K562 (cell line): ENCODE data around the gene GJD4. TPM values are rescaled to one million over a fixed set of nuclear protein-coding genes. Genes with fewer than 3 reads are reported as not detected.

Experiments used
- ATAC-seq: fragments of 200-7000 bp; cut with Tn5 transposase; 3 replicates; pipeline ENCODE4 v1.9.1; 2020; ENCODE audit warnings: moderate library complexity
- BruUV-seq: library from RNA; stranded (reverse); fragments of 400-500 nt; replicated peaks from 2 replicates; lab custom pipeline; 2021; lab: Mats Ljungman, UMichigan
- CTCF ChIA-PET: fragments of 300-600 bp; formaldehyde crosslinking; extraction: SDS; loops from one replicate; lab custom pipeline; 2021; ENCODE audit warnings: low intra/inter-chr PET ratio; lab: Yijun Ruan, JAX
- POLR2A ChIA-PET: fragments of 300-600, 350-650 bp; sonication (Branson Sonifier 250); formaldehyde crosslinking; extraction: SDS; loops from one replicate; lab custom pipeline; 2021; ENCODE audit warnings: antibody characterized with exemption, inconsistent platforms; lab: Yijun Ruan, JAX
- DNase-seq, 4 experiments: peaks; one replicate each; pipeline versions ENCODE4 v3.0.0 to v3.0.0-alpha.2; 2011 to 2018; ENCODE audit warnings: low spot score in 3 of 4, mixed read lengths in 3 of 4; ENCODE audit errors: extremely low read depth in 1 of 4
- FAIRE-seq: peaks from 2 replicates; lab custom pipeline; 2011; peaks lifted over from hg19 to GRCh38; lab: Jason Lieb, UNC
- H2AFZ ChIP-seq: 2 replicates; pipeline ENCODE4 v1.6.0; 2011; ENCODE audit warnings: low read depth, low read length, control low read depth, inconsistent platforms
- H3K27ac ChIP-seq: fragments of 200-600 bp; 3 replicates; pipeline ENCODE4 v1.8.0; 2011; ENCODE audit warnings: low read depth, mild to moderate bottlenecking, control low read depth, inconsistent platforms, low read length, moderate library complexity, mixed read lengths; ENCODE audit errors: extremely low read depth
- H3K27me3 ChIP-seq, 2 experiments: fragments of 300-600 bp in 1 of 2; 2 replicates in 1 of 2; 3 replicates in 1 of 2; pipeline versions ENCODE4 v1.6.0 to v1.8.0; 2011; ENCODE audit warnings: inconsistent platforms in 2 of 2, low read length in 2 of 2, mild to moderate bottlenecking in 1 of 2, mixed read lengths in 1 of 2, moderate library complexity in 1 of 2; ENCODE audit not compliant: control insufficient read depth in 2 of 2, insufficient read depth in 2 of 2
- H3K36me3 ChIP-seq: fragments of 300-600 bp; 3 replicates; pipeline ENCODE4 v1.8.0; 2011; ENCODE audit warnings: mild to moderate bottlenecking, low read length, inconsistent platforms; ENCODE audit not compliant: control insufficient read depth, insufficient read depth
- H3K4me1 ChIP-seq, 2 experiments: fragments of 200-600 bp in 1 of 2; replicated peaks in 1 of 2; 2 replicates in 1 of 2; 3 replicates in 1 of 2; pipeline versions ENCODE4 v1.5.1 to v1.8.0; 2011; ENCODE audit warnings: inconsistent platforms in 2 of 2, low read length in 2 of 2, mild to moderate bottlenecking in 1 of 2, mixed read lengths in 1 of 2, moderate library complexity in 1 of 2; ENCODE audit not compliant: control insufficient read depth in 2 of 2, insufficient read depth in 2 of 2
- H3K4me2 ChIP-seq: 2 replicates; pipeline ENCODE4 v1.6.1; 2011; ENCODE audit warnings: low read length, control low read depth, inconsistent platforms, mixed read lengths; ENCODE audit not compliant: insufficient read depth
- H3K4me3 ChIP-seq: fragments of 200-600 bp; sonication (generic), shearing (Covaris generic); 2 replicates; pipeline ENCODE4 v1.5.1; 2016; ENCODE audit warnings: control low read depth, inconsistent platforms
- H3K79me2 ChIP-seq: fragments of 200-600 bp; 3 replicates; pipeline ENCODE4 v1.8.0; 2011; ENCODE audit warnings: low read length, inconsistent platforms; ENCODE audit not compliant: control insufficient read depth, insufficient read depth
- H3K9ac ChIP-seq, 2 experiments: 2 replicates each; pipeline versions ENCODE4 v1.6.0 to v1.6.1; 2011; ENCODE audit warnings: low read depth in 2 of 2, low read length in 2 of 2, control low read depth in 1 of 2, inconsistent platforms in 1 of 2, mild to moderate bottlenecking in 1 of 2, mixed read lengths in 1 of 2; ENCODE audit not compliant: insufficient read depth in 1 of 2
- H3K9me1 ChIP-seq: one replicate; pipeline ENCODE4 v1.6.0; 2011; ENCODE audit warnings: inconsistent platforms, mild to moderate bottlenecking, low read length, moderate library complexity; ENCODE audit not compliant: control insufficient read depth, insufficient read depth
- H3K9me3 ChIP-seq: replicated peaks from 2 replicates; pipeline ENCODE4 v1.5.1; 2011; ENCODE audit warnings: low read depth, low read length, inconsistent platforms; ENCODE audit not compliant: control insufficient read depth, insufficient read depth
- H4K20me1 ChIP-seq: replicated peaks from 2 replicates; pipeline ENCODE4 v1.6.1; 2011; ENCODE audit warnings: low read length, inconsistent platforms, mixed read lengths; ENCODE audit not compliant: control insufficient read depth, insufficient read depth
- ARID1B ChIP-seq: fragments of 450-650 bp; IDR thresholded peaks from 2 replicates; pipeline ENCODE4 v1.6.1; 2016; ENCODE audit warnings: antibody characterized with exemption, mild to moderate bottlenecking, inconsistent platforms
- ATF7 ChIP-seq: fragments of 450-650 bp; IDR thresholded peaks from 2 replicates; pipeline ENCODE4 v1.7.1; 2014; ENCODE audit warnings: mild to moderate bottlenecking, moderate library complexity
- CCNT2 ChIP-seq: IDR thresholded peaks from 2 replicates; pipeline ENCODE4 v1.6.1; 2011; ENCODE audit warnings: borderline replicate concordance, low read depth, mild to moderate bottlenecking, moderate library complexity, mixed read lengths, low read length; ENCODE audit not compliant: insufficient read length; ENCODE audit errors: extremely low read depth
- CTBP1 ChIP-seq: fragments of 450-650 bp; IDR thresholded peaks from 2 replicates; pipeline ENCODE4 v1.6.1; 2016; ENCODE audit warnings: borderline replicate concordance
- CXXC5 ChIP-seq: fragments of 250-450 bp; sonication (Bioruptor Pico); IDR thresholded peaks from 2 replicates; pipeline ENCODE4 v1.8.0; 2022; ENCODE audit warnings: inconsistent platforms, mild to moderate bottlenecking, moderate library complexity
- ESRRA ChIP-seq: fragments of 450-650 bp; IDR thresholded peaks from 2 replicates; pipeline ENCODE4 v1.6.1; 2014; ENCODE audit warnings: low read depth, mild to moderate bottlenecking, moderate library complexity, borderline replicate concordance
- GABPA ChIP-seq: fragments of 200-800 bp; sonication (Bioruptor generic); conservative IDR thresholded peaks from 2 replicates; pipeline ENCODE4 v1.6.1; 2016; ENCODE audit warnings: low read depth, missing genetic modification characterization, missing compliant biosample characterization
- HMGN3 ChIP-seq: IDR thresholded peaks from 2 replicates; pipeline ENCODE4 v1.6.1; 2011; ENCODE audit warnings: borderline replicate concordance, low read depth, mild to moderate bottlenecking, mixed read lengths, low read length; ENCODE audit not compliant: insufficient read length; ENCODE audit errors: extremely low read depth
- HNRNPLL ChIP-seq: fragments of 200-400 bp; formaldehyde crosslinking; IDR thresholded peaks from 2 replicates; pipeline ENCODE4 v1.6.1; 2017; ENCODE audit warnings: low read length, low read depth, mild to moderate bottlenecking; ENCODE audit not compliant: poor library complexity, severe bottlenecking
- L3MBTL2 ChIP-seq: fragments of 450-650 bp; IDR thresholded peaks from 2 replicates; pipeline ENCODE4 v1.6.1; 2016; ENCODE audit warnings: mild to moderate bottlenecking, moderate library complexity
- MAZ ChIP-seq, 2 experiments: fragments of 450-650 bp in 1 of 2; sonication (generic) in 1 of 2; formaldehyde crosslinking; IDR thresholded peaks in 1 of 2; conservative IDR thresholded peaks in 1 of 2; 2 replicates each; pipeline versions ENCODE4 v1.4.0 to v1.5.0; 2020; ENCODE audit warnings: mild to moderate bottlenecking in 1 of 2, missing genetic modification reagents in 1 of 2
- MTA3 ChIP-seq: fragments of 450-650 bp; formaldehyde crosslinking; IDR thresholded peaks from 2 replicates; pipeline ENCODE4 v1.6.1; 2017; ENCODE audit warnings: mild to moderate bottlenecking, borderline replicate concordance
- PCBP1 ChIP-seq: fragments of 200-400 bp; formaldehyde crosslinking; IDR thresholded peaks from 2 replicates; pipeline ENCODE4 v1.6.1; 2018; ENCODE audit warnings: mild to moderate bottlenecking, low read depth, low read length; ENCODE audit not compliant: poor library complexity, severe bottlenecking
- POLR2A ChIP-seq: fragments of 450-650 bp; conservative IDR thresholded peaks from 2 replicates; pipeline ENCODE4 v1.6.1; 2016
- RBM22 ChIP-seq: fragments of 200-400 bp; formaldehyde crosslinking; IDR thresholded peaks from 2 replicates; pipeline ENCODE4 v1.6.1; 2018; ENCODE audit warnings: low read length, low read depth; ENCODE audit not compliant: poor library complexity, severe bottlenecking
- SMAD4 ChIP-seq: fragments of 250-450 bp; sonication (Bioruptor Pico); conservative IDR thresholded peaks from 2 replicates; pipeline ENCODE4 v1.8.0; 2021; ENCODE audit warnings: inconsistent platforms, mild to moderate bottlenecking, moderate library complexity
- SUPT5H ChIP-seq: fragments of 450-650 bp; IDR thresholded peaks from 2 replicates; pipeline ENCODE4 v1.6.1; 2016
- WGBS: fragments of 100-300 bp; shearing (Covaris generic); methylation state at CpG from one replicate; pipeline ENCODE4 v1.1.6; 2016; ENCODE audit warnings: low coverage, mixed read lengths; ENCODE audit not compliant: insufficient coverage; ENCODE audit errors: missing lambda C conversion rate; 5-methylcytosine and 5-hydroxymethylcytosine counted together
- in situ Hi-C: fragments of 300-500 bp; cut with MboI; formaldehyde crosslinking; loops from 4 replicates; pipeline ENCODE4 v1.15.0; 2018; ENCODE audit warnings: inconsistent platforms, mixed read lengths
- intact Hi-C: fragments of 100-400 bp; cut with micrococcal nuclease; formaldehyde crosslinking; loops from 2 replicates; pipeline ENCODE4 v1.14.2; 2022
- polyA plus RNA-seq, 8 experiments: library from polyadenylated mRNA; depleted of rRNA in 4 of 8; stranded (reverse) in 5 of 8; unstranded in 3 of 8; fragments of >200 nt; fragmentation: Nextera tagmentation in 2 of 8; fragmentation: Illumina TruSeq in 1 of 8; extraction: Ambion mirVana in 2 of 8; extraction: Trizol in 1 of 8; gene quantifications; 2 replicates each; pipeline versions ENCODE4 v1.2.1 to v1.2.3, GENCODE V29; 2011 to 2014; ENCODE audit warnings: inconsistent platforms in 1 of 8, missing spikeins in 1 of 8
- total RNA-seq, 7 experiments: library from RNA; depleted of rRNA in 6 of 7; stranded (reverse); fragments of >200 nt in 6 of 7; fragmentation: Illumina TruSeq in 2 of 7; extraction: Trizol in 2 of 7; gene quantifications; 2 replicates each; pipeline versions ENCODE4 v1.2.1 to v1.2.3, GENCODE V29; 2011 to 2021; ENCODE audit warnings: low replicate concordance in 1 of 7
- TF ChIP-seq, protein P1 (sequence below), 3 experiments: fragments of 200-800 bp in 1 of 3; sonication (Bioruptor generic) in 1 of 3; sonication (generic) in 1 of 3; formaldehyde crosslinking in 1 of 3; IDR thresholded peaks; 2 replicates each; pipeline versions ENCODE4 v1.6.1 to v1.8.0; 2016 to 2022; ENCODE audit warnings: mild to moderate bottlenecking in 2 of 3, missing compliant biosample characterization in 2 of 3, missing genetic modification characterization in 2 of 3, missing genetic modification reagents in 1 of 3
- TF ChIP-seq, protein P2 (sequence below): fragments of 450-650 bp; formaldehyde crosslinking; IDR thresholded peaks from 2 replicates; pipeline ENCODE4 v1.4.0; 2022; ENCODE audit warnings: missing genetic modification characterization

Gene GJD4
- total and polyA plus RNA-seq, 9 of the 15 experiments (the other 6 are each of a cell fraction or from before 2014, with no cell fraction given) = not detected

DNA sequence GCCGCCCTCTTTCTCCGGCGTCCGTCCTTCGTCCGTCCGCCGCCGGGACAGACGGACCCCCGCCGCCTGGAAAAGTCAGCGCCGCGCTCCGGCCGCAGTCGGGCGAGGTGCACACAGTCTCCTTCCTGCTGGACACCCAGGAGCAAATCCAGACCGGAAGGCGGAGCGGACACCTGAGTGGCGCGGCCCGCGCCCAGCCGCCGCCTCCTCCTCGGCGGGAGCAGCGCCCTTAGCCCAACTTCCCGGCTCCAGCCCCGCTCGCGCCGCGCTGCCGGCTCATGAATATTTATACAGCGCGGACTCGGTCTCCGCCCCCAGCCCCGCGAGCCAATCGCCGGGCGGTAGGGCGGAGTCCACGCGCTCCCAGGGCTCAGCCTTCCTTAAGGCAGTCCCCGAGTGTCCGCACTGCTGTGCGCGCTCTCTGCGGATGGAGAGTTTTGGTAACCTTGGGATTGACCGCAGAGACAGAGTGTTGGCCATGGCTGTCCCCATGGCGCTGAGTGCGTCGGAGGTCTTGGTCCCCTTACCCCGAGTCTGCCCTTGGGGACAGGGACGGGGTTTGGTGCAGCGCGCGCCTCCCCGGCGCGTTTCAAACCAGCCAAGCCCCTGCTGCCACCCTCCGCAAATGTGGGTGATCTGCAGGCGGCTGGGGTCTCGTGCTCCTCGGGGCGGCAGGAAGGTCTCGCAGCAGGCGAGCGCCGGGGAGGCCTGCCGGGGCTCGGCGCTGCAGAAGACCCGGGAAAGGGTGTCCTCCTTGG, 37.1 kb downstream of the GJD4 start, which contains the start of gene FZD8:
Gene FZD8, minus strand, starts transcription at position 262 of the 758 bp plus-strand sequence. CDS start 867 bp downstream, outside the sequence.
- no peaks in the 10 kb centered on the region for H4K20me1 ChIP-seq
- peak within 1 kb of the TSS; percentile 64 for H3K4me3 ChIP-seq
- in situ Hi-C loops (loop anchor here (25.0 kb wide), 1 partner anchor 1245 kb away; no protein-coding TSS in a partner anchor), intact Hi-C loops (loop anchor here (10.0 kb wide), 1 partner anchor 113 kb away; no protein-coding TSS in a partner anchor)
- H3K4me2 ChIP-seq = peak within 1 kb of the TSS; percentile 74
- H3K27ac ChIP-seq = no peak within 1 kb of the TSS
- peak within 1 kb of the TSS; percentile 34 to 91; a peak in 3 of 4 replicates for H3K9ac ChIP-seq
- H3K4me1 ChIP-seq = peaks cover 6 to 40% of the 10 kb centered on the region in 2 experiments; a peak in 3 of 5 replicates
- peak; percentile 97 for ATAC-seq
- DNase-seq = peak; percentile 92 to 93 (median 92)
- H3K9me1 ChIP-seq = no peaks in the 10 kb centered on the region
- ChIA-PET POLR2A (no interaction called here), CTCF (interaction anchor here (0.6 kb wide), 1 partner anchor 193 kb away, joined by 3 read pairs; no protein-coding TSS in a partner anchor)
- peak; percentile 90 for FAIRE-seq
- WGBS = under 1% methylated on average over 40 of the region's 80 CpGs
- H3K9me3 ChIP-seq = no peaks in the 10 kb centered on the region
- H3K79me2 ChIP-seq = no peaks in the 10 kb centered on the region
- no peaks in the 10 kb centered on the region for H3K36me3 ChIP-seq
- peaks cover 7 to 20% of the 10 kb centered on the region in 2 experiments; a peak in 4 of 5 replicates for H3K27me3 ChIP-seq
- peak within 1 kb of the TSS; percentile 89 for H2AFZ ChIP-seq
- no TSS peak for BruUV-seq
- TF ChIP-seq L3MBTL2 (peak; percentile 63), MTA3 (0 out of 2 replicates have a peak, but pooled peaks have one; percentile 60), PCBP1 (peak; percentile 43), ESRRA (peak; percentile 74; the same call in 1 of the 2 replicates), ATF7 (0 out of 2 replicates have a peak, but pooled peaks have one; percentile 28), SUPT5H (peak; percentile 49; the same call in 1 of the 2 replicates), ARID1B (no peak), GABPA (tag) (peak; percentile 55), CCNT2 (no peak), RBM22 (no peak), HMGN3 (peak; percentile 29), CTBP1 (peak; percentile 95), MAZ (CRISPR knock-in tag; conservative IDR thresholded peaks at IDR 0.05 in 1 of 2, IDR thresholded peaks at IDR 0.05 in 1 of 2) (peak in 1 of 2 experiments; percentile 39; a peak in 1 of 4 replicates), HNRNPLL (peak; percentile 69), CXXC5 (peak; percentile 77), POLR2A (peak; percentile 62), SMAD4 (peak; percentile 59; the same call in 1 of the 2 replicates)
- TF ChIP-seq, protein P1, sequence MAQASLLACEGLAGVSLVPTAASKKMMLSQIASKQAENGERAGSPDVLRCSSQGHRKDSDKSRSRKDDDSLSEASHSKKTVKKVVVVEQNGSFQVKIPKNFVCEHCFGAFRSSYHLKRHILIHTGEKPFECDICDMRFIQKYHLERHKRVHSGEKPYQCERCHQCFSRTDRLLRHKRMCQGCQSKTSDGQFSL (CRISPR knock-in tag; IDR thresholded peaks at IDR 0.05) = peak; percentile 18; the same call in 1 of the 2 replicates
- TF ChIP-seq, protein P1 (tag; IDR thresholded peaks at IDR 0.05) = no peak
- TF ChIP-seq, protein P2, sequence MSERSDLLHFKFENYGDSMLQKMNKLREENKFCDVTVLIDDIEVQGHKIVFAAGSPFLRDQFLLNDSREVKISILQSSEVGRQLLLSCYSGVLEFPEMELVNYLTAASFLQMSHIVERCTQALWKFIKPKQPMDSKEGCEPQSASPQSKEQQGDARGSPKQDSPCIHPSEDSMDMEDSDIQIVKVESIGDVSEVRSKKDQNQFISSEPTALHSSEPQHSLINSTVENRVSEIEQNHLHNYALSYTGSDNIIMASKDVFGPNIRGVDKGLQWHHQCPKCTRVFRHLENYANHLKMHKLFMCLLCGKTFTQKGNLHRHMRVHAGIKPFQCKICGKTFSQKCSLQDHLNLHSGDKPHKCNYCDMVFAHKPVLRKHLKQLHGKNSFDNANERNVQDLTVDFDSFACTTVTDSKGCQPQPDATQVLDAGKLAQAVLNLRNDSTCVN (CRISPR knock-in tag) = no peak
